Astrocyte (in vitro differentiated cells and primary cell): ENCODE results near the gene CCDC3.

Experiments used
- EZH2 ChIP-seq: IDR thresholded peaks from 2 replicates; pipeline ENCODE4 v1.6.1; 2012; ENCODE audit warnings: mild to moderate bottlenecking, low read length, inconsistent platforms; ENCODE audit not compliant: insufficient read depth
- TF ChIP-seq, protein P1 (sequence below): IDR thresholded peaks from 2 replicates; pipeline ENCODE4 v1.5.1; 2011; ENCODE audit warnings: low read depth, mild to moderate bottlenecking, inconsistent platforms, low read length, moderate library complexity; ENCODE audit not compliant: insufficient read depth

DNA sequence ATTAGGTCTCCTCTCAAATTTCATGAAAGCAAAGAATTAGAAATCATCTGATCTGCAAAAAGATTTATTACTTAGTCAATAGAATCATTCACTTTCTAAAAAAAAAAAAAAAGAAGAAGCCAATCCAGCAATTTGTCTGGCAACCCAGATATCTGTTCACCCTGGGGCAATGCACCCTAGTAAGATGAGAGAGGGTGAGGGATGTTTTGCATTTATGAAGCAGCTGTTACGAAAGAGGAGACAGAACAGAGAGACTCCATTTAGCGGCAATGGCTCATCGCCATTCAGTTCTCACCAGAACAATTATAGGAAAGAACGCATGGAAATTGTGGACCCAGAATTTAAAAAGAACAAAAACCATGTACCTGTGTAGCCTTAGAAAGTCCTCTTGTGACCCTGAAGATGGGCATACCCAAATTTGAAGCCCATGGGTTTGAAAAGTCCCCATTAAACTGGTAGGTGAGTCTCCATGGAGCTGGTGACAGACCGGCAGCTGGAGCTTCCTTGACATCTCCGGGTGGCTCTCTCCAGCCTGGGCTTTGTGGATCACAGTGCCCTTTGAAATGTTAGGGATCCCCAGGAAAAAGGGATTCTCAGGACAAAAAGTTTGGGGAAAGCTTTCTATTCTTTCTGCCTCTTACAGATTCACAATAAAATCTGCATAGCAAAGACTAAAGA is 45.5 kb upstream of the CCDC3 start:
- no peak for TF ChIP-seq EZH2
- TF ChIP-seq, protein P1, sequence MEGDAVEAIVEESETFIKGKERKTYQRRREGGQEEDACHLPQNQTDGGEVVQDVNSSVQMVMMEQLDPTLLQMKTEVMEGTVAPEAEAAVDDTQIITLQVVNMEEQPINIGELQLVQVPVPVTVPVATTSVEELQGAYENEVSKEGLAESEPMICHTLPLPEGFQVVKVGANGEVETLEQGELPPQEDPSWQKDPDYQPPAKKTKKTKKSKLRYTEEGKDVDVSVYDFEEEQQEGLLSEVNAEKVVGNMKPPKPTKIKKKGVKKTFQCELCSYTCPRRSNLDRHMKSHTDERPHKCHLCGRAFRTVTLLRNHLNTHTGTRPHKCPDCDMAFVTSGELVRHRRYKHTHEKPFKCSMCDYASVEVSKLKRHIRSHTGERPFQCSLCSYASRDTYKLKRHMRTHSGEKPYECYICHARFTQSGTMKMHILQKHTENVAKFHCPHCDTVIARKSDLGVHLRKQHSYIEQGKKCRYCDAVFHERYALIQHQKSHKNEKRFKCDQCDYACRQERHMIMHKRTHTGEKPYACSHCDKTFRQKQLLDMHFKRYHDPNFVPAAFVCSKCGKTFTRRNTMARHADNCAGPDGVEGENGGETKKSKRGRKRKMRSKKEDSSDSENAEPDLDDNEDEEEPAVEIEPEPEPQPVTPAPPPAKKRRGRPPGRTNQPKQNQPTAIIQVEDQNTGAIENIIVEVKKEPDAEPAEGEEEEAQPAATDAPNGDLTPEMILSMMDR: no peak
